GM18867 (cell line): ENCODE measurements around the gene GALK2.
"Not testable (repeated sequence)": the region's sequence is repeated elsewhere in the genome, so short reads cannot be mapped to it uniquely, and the experiment has no call there.

Source experiments
- ATAC-seq: cut with Tn5 transposase; IDR thresholded peaks from one replicate; pipeline ENCODE4 v1.9.1; 2021; ENCODE audit warnings: mild to moderate bottlenecking, moderate library complexity; ENCODE audit not compliant: unreplicated experiment

Gene GALK2

DNA sequence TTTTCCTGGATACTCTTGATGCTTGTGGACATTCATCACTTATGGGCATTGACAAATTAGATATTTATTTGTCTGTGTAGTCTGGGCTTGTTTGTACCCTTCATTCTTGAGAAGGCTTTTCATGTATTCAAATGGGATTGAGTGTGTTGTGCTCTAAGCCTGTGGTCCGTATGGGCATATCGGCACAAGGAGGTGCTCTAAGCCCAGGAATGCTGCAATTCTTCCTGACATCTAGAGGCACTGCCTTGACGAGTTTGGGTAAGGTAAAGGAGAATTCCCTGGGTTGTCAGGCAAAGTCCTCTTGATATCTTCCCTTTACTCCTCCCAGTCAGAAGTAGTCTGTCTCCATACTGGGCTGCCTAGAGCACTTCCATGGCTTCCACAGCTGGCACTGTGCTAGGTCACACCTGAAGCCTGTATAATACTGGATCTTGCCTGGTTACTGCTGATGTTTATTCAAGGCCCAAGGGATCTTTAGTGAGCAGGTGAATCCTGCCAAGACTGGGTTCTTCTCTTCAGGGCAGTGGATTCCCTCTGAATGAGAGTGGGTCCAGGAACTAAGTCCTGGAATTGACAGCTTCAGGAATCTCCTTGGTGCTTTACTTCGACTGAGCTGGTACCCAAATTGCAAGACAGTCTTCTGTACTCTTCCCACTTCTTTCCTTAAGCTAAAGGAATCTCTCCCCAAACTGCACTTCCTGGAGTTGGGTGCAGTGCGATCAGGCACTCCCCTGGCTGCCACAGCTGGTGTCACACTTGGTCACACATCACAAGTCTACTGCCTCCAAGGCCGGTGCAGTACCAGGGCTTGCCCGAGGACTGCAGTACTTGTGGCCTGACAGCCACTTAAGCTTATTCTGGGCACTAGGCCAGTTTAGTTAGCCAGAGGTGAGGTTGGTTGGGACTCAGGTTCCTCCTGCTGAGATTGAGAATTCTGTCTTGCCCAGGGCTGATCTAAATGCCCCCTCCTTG, 46.0 kb downstream of the GALK2 start:
- ATAC-seq, result peak; percentile 100

- no peak for ATAC-seq
Measured at GRCh38 chr15:49223536-49224274, 53.7 kb downstream of the GALK2 start.

GRCh38 chr15:49225572-49226281, 55.7 kb downstream of the GALK2 start:
- no peak for ATAC-seq

DNA sequence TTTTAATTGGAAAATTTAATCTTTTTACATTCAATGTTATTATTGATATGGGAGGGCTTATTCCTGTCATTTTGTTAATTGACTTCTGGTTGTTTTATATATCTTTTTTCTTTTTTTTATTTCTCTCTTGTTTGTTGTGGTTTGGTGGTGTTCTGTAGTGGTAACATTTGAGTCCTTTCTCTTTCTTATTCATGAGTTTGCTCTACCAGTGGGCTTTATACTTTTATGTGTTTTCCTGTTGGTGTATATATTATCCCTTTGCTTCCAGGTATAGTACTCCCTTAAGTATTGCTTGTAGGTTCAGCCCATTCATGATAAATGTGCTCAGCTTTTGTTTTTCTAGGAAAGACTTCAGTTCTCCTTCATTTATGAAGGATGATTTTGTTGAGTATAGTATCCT, 57.6 kb downstream of the GALK2 start:
- no peak for ATAC-seq

- no peak for ATAC-seq
Measured at GRCh38 chr15:49229922-49230321, 59.9 kb downstream of the GALK2 start.

GRCh38 chr15:49232236-49232806, 62.3 kb downstream of the GALK2 start:
- ATAC-seq, result no peak

GRCh38 chr15:49235446-49236124, 65.5 kb downstream of the GALK2 start:
- peak; percentile 92 for ATAC-seq

GRCh38 chr15:49236869-49237268, 66.8 kb downstream of the GALK2 start:
- ATAC-seq, result no peak

DNA sequence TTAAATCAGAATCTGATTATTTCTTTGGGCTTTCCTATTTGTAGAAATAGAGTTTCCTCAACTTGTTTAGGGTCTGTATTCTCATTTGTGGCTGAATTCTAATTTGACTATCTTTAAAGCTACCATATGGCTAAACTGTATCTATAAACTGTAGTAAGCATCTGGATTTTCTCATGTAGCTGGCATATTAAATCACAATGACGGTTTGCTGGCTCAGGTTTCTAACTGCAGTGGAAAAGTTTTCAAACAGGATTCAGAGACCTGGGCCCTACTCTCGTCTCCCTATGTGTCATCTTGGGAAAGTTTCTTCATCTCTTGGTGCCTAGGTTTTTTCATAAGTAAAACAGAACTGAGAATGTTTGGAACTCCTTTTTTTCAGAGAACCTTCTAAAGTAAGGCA, 68.3 kb downstream of the GALK2 start:
- ATAC-seq, result no peak

GRCh38 chr15:49239105-49239504, 69.1 kb downstream of the GALK2 start:
- ATAC-seq, result no peak

- ATAC-seq, result no peak
Measured at GRCh38 chr15:49242820-49243219, 72.8 kb downstream of the GALK2 start.

- no peak for ATAC-seq
Measured at GRCh38 chr15:49247556-49248110, 77.6 kb downstream of the GALK2 start.

GRCh38 chr15:49248291-49248690, 78.2 kb downstream of the GALK2 start:
- no peak for ATAC-seq

DNA sequence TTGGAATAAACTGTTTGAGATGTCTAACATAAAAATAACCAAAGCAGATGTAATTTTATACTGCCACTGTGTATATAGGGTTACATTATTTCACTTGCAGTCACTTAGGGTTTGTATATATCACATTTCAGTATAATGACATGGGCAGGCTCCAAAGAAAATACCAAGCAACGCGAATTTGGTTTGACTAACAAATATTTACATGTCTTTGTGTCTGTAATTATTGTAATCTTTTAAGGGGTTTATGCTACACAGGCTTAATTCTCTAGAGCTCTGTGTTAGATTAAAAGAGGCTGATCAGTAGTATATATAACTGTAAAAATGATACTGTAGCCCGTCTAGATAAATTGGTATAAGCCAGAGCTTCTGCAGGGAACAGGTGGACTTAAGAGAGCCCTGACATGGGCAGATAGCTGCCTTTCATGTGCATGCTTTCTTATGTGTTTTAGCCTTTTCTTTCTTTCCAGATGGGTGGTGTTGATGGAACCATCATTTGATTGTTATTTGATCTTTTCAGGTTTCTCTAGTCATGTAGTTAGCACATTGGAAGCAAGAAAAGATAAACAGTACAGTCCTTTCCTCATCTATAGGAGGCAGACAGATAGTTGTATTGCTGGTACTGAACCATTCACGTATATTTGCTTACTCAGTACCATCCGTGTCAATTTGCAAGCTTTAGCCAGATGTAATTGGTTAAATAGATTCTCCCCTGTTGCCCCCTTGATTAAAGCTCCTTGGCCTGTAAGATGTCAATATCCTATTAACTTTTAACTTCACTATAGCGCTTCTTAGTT, 86.1 kb downstream of the GALK2 start:
- ATAC-seq, result no peak

DNA sequence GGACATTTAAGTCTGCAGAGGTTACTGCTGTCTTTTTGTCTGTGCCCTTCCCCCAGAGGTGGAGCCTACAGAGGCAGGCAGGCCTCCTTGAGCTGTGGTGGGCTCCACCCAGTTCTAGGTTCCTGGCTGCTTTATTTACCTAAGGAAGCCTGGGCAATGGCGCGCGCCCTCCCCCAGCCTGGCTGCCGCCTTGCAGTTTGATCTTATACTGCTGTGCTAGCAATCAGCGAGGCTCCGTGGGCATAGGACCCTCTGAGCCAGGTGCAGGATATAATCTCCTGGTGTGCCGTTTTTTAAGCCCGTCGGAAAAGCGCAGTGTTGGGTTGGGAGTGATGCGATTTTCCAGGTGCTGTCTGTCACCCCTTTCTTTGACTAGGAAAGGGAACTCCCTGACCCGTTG, 95.1 kb downstream of the GALK2 start:
- not testable (repeated sequence) for ATAC-seq

DNA sequence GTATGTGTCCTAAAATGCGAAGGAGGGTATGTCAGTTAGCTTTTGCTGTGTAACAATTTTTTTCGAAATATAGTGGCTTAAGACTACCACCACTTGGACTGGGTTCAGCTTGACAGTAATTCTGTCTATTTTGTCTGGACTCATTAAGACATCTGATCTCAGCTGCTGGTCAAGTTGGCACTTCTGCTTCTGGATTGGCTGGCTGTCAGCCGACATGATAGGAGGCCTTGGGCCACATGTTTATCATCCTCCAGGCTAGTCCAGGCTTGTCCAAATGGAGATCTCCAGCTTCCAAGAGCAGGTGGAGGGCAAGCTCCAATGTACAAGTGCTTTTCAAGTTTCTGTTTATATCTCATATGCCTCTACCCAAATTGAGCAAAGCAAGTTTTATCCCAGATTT, 95.9 kb downstream of the GALK2 start:
- no peak for ATAC-seq

DNA sequence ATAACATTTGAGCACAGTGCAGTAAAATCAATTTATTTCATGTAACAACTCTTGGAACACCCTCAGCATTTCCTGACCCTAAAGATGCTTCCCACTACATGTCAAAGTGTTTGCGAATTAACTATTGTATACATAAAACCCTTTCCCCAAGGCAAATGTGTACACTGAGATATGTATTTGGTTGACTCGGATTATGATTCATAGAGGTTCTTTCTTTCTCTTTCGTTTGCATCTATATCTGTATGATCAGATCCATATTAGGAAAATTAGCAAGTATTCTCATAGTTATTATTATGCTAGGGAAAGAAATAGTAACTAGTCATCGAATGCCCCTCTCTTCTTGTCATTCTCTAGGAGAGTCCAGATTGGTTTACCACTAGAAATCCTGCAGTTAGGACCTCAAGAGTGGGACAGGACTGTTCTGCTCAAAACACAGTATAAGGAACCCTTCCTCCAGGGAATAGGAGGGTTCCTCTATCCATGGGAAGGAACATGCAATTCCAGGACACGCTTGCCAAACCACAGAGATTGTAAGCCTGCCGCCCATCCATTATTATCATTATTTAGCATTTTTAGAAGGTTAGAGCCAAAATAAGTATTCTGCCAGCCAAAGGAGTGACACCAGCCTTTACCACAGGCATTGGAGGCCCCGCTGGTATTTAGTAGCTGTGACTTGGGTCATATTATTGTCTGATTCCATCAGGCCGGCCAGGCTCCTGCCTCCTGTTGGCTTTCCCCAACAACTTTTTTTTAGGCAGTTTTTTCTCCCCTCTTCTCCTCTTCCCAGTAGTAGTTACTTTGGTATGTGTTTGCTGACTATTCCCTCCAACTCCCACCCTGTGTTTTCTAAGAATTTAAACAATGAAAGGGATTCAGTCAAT, 100.7 kb downstream of the GALK2 start:
- ATAC-seq, result no peak

DNA sequence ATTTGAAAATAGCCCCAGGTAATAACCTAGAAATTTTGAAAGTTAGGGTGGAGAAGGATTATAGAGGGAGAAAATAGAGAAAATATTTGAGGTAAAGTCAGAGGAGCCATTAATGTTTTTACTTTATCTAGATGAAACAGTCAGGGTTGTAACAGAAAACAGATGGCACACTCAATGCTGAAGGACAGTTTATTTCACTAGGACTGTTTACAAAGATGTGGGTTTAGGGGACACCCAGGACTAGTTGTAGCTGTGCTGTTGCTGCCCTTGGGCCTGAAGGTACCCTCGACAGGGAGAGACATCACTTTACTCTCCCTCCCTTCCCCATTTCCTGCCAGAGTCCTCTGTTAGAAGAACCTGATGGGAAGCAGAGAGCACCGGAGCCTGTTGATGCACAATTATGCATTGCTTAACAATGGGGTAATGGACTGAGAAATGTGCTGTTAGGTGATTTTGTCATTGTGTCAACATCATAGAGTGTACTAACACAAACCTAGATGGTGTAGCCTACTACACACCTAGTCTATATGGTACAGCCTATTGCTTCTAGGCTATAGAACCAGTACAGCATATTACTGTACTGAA, 103.8 kb downstream of the GALK2 start:
- no peak for ATAC-seq
